GM12878 (cell line): ENCODE results near the gene SSBP1. TPM values are rescaled to one million over a fixed set of nuclear protein-coding genes. Genes with fewer than 3 reads are reported as not detected.

ENCODE experiments used
- ATAC-seq: fragments of 200-7000 bp; cut with Tn5 transposase; 3 replicates; pipeline ENCODE4 v1.9.1; 2020; ENCODE audit warnings: mild to moderate bottlenecking, moderate library complexity
- BruUV-seq: library from RNA; stranded (reverse); fragments of 400-500 nt; replicated peaks from 2 replicates; lab custom pipeline; 2021; lab: Mats Ljungman, UMichigan
- CTCF ChIA-PET: fragments of 300-600 bp; sonication (Branson Sonifier 250); formaldehyde crosslinking; extraction: SDS; loops from one replicate; lab custom pipeline; 2021; ENCODE audit warnings: inconsistent platforms; lab: Yijun Ruan, JAX
- POLR2A ChIA-PET: fragments of 350-600 bp; formaldehyde crosslinking; extraction: SDS; loops from one replicate; lab custom pipeline; 2021; ENCODE audit warnings: inconsistent platforms; lab: Charles Lee
- RAD21 ChIA-PET: fragments of 300-600 bp; sonication (Branson Sonifier 250); formaldehyde crosslinking; loops from one replicate; lab custom pipeline; 2023; ENCODE audit warnings: antibody characterized with exemption; ENCODE audit not compliant: unreplicated experiment; lab: Charles Lee
- SMC1A ChIA-PET: fragments of 300-600 bp; sonication (Branson Sonifier 250); formaldehyde crosslinking; loops from one replicate; lab custom pipeline; 2023; ENCODE audit not compliant: unreplicated experiment, uncharacterized antibody; lab: Charles Lee
- DNase-seq: peaks from one replicate; pipeline ENCODE4 v3.0.0-alpha.2; 2011; ENCODE audit warnings: low read depth, low spot score
- FAIRE-seq: peaks from 3 replicates; lab custom pipeline; 2011; peaks lifted over from hg19 to GRCh38; lab: Jason Lieb, UNC
- H2AFZ ChIP-seq: 2 replicates; pipeline ENCODE4 v1.6.0; 2011; ENCODE audit warnings: low read depth, low read length, control low read depth; ENCODE audit not compliant: control insufficient read depth
- H3K27ac ChIP-seq: 2 replicates; pipeline ENCODE4 v1.5.1; 2011; ENCODE audit warnings: control low read depth; ENCODE audit not compliant: control insufficient read depth, insufficient read depth
- H3K27me3 ChIP-seq, 2 experiments: replicated peaks in 1 of 2; 2 replicates each; pipeline versions ENCODE4 v1.6.0 to v1.6.1; 2011; ENCODE audit warnings: low read length in 1 of 2; ENCODE audit not compliant: control insufficient read depth in 2 of 2, insufficient read depth in 2 of 2
- H3K36me3 ChIP-seq, 2 experiments: 2 replicates each; pipeline ENCODE4 v1.5.1; 2011; ENCODE audit warnings: low read length in 1 of 2; ENCODE audit not compliant: control insufficient read depth in 2 of 2, insufficient read depth in 2 of 2
- H3K4me1 ChIP-seq: 2 replicates; pipeline ENCODE4 v1.6.1; 2011; ENCODE audit warnings: mild to moderate bottlenecking, low read length, moderate library complexity, mixed read lengths; ENCODE audit not compliant: control insufficient read depth, insufficient read depth
- H3K4me2 ChIP-seq: 2 replicates; pipeline ENCODE4 v1.6.0; 2011; ENCODE audit warnings: control low read depth; ENCODE audit not compliant: control insufficient read depth, insufficient read depth
- H3K4me3 ChIP-seq: fragments of 200-600 bp; sonication (generic); 2 replicates; pipeline ENCODE4 v1.5.1; 2016
- H3K79me2 ChIP-seq: 2 replicates; pipeline ENCODE4 v1.6.0; 2011; ENCODE audit warnings: low read length; ENCODE audit not compliant: control insufficient read depth, insufficient read depth
- H3K9ac ChIP-seq: 2 replicates; pipeline ENCODE4 v1.8.0; 2011; ENCODE audit warnings: low read length, control low read depth, mixed read lengths; ENCODE audit not compliant: control insufficient read depth, insufficient read depth
- H3K9me3 ChIP-seq: replicated peaks from 3 replicates; pipeline ENCODE4 v1.5.1; 2011; ENCODE audit warnings: mild to moderate bottlenecking, low read length; ENCODE audit not compliant: control insufficient read depth, insufficient read depth
- H4K20me1 ChIP-seq: 2 replicates; pipeline ENCODE4 v1.6.0; 2011; ENCODE audit not compliant: control insufficient read depth, insufficient read depth
- FOXK2 ChIP-seq: fragments of 450-650 bp; IDR thresholded peaks from 2 replicates; pipeline ENCODE4 v1.6.1; 2017; ENCODE audit warnings: mild to moderate bottlenecking, moderate library complexity
- MTA3 ChIP-seq: IDR thresholded peaks from 2 replicates; pipeline ENCODE4 v1.6.1; 2012; ENCODE audit warnings: low read length, inconsistent platforms, borderline replicate concordance
- NR2C1 ChIP-seq: fragments of 450-650 bp; IDR thresholded peaks from 2 replicates; pipeline ENCODE4 v1.6.1; 2017; ENCODE audit warnings: antibody characterized with exemption, mild to moderate bottlenecking, moderate library complexity
- RCOR1 ChIP-seq: conservative IDR thresholded peaks from 2 replicates; pipeline ENCODE4 v1.6.1; 2012; ENCODE audit warnings: low read depth, low read length, improper control_type of control experiment
- RFX5 ChIP-seq: IDR thresholded peaks from 2 replicates; pipeline ENCODE4 v1.6.1; 2011; ENCODE audit warnings: low read depth, low read length, improper control_type of control experiment
- TCF3 ChIP-seq: IDR thresholded peaks from 2 replicates; pipeline ENCODE4 v1.6.1; 2012; ENCODE audit warnings: low read depth, mild to moderate bottlenecking, low read length, borderline replicate concordance; ENCODE audit not compliant: insufficient read depth
- ZBED1 ChIP-seq: IDR thresholded peaks from 2 replicates; pipeline ENCODE4 v1.6.1; 2016; ENCODE audit warnings: borderline replicate concordance
- ZNF217 ChIP-seq: fragments of 450-650 bp; IDR thresholded peaks from 2 replicates; pipeline ENCODE4 v1.6.1; 2017; ENCODE audit warnings: antibody characterized with exemption, mild to moderate bottlenecking
- WGBS: methylation state at CpG from one replicate; pipeline ENCODE4 v1.1.6; 2016; ENCODE audit warnings: low lambda C conversion rate; ENCODE audit not compliant: insufficient replicate concordance, insufficient coverage; ENCODE audit errors: missing lambda C conversion rate; 5-methylcytosine and 5-hydroxymethylcytosine counted together
- in situ Hi-C: fragments of 300-500 bp; cut with MboI; formaldehyde crosslinking; loops from 9 replicates; pipeline ENCODE4 v1.14.3; 2018; ENCODE audit warnings: mixed read lengths
- intact Hi-C: fragments of 100-400 bp; cut with micrococcal nuclease; formaldehyde crosslinking; loops from one replicate; pipeline ENCODE4 v1.14.2; 2022; ENCODE audit not compliant: unreplicated experiment
- polyA plus RNA-seq, 11 experiments: library from polyadenylated mRNA; depleted of rRNA in 4 of 11; unstranded in 6 of 11; stranded (reverse) in 5 of 11; fragments of >200 nt; fragmentation: Nextera tagmentation in 4 of 11; fragmentation: Illumina TruSeq in 1 of 11; extraction: Ambion mirVana in 4 of 11; extraction: Trizol in 1 of 11; gene quantifications; 1 replicate in 1 of 11; 2 replicates in 10 of 11; pipeline versions ENCODE4 v1.2.1 to v1.2.3, GENCODE V29; 2011 to 2016; ENCODE audit warnings: inconsistent platforms in 2 of 11, missing spikeins in 2 of 11, low read depth in 1 of 11
- total RNA-seq, 4 experiments: library from RNA; depleted of rRNA in 3 of 4; stranded (reverse); fragments of >200 nt in 3 of 4; fragmentation: Illumina TruSeq in 1 of 4; extraction: Trizol in 1 of 4; gene quantifications; 2 replicates each; pipeline versions ENCODE4 v1.2.1 to v1.2.3, GENCODE V29; 2013 to 2021
- TF ChIP-seq, protein P1 (sequence below): IDR thresholded peaks from 2 replicates; pipeline ENCODE4 v1.6.1; 2011; ENCODE audit warnings: borderline replicate concordance, low read depth, mild to moderate bottlenecking, moderate library complexity, low read length; ENCODE audit not compliant: insufficient read depth, poor library complexity, severe bottlenecking
- TF ChIP-seq, protein P2 (sequence below): IDR thresholded peaks from 2 replicates; pipeline ENCODE4 v1.6.1; 2011; ENCODE audit warnings: low read depth, low read length, improper control_type of control experiment, borderline replicate concordance
- TF ChIP-seq, protein P3 (sequence below): IDR thresholded peaks from 2 replicates; pipeline ENCODE4 v1.6.1; 2012; ENCODE audit warnings: low read length, inconsistent platforms

The SSBP1 gene
- total and polyA plus RNA-seq, 10 of the 15 experiments (the other 5 are each of a cell fraction or from before 2014, with no cell fraction given) = 191 to 998 (median 418) TPM

DNA sequence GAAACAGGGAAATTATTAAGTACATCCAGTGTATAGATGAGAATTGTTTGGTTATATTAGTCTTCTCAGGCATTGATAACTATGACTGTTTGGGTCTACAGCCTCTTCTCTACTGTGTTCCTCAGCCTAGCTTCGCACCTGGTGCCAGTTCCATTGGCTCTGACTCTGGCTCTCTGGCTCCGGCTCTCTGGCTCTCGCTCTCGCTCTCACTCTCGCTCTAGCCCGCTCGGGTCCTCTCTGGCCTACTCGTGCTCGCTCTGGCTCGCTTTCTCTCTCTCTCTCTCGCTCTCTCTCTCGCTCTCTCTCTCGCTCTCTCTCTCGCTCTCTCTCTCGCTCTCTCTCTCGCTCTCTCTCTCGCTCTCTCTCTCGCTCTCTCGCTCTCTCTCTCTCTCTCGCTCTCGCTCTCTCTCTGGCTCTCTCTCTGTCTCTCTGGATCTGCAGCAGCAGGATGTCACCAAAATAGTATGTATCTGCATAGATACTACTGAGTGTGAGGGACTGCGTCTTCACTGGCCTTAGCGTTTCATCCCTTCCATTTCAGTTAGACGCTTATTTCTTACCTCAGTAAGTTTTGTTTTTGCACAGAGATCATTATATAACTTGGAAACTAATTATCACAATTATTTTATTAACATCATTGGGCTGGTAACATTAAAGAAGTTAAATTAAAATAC, 6.5 kb upstream of the SSBP1 start:
- 96% methylated on average over 7 of the region's 24 CpGs for WGBS
- ChIA-PET CTCF (interaction anchor here (1.0 to 1.7 kb wide), 3 partner anchors 52 to 77 kb away, joined by 3 to 11 read pairs (median 4); no protein-coding TSS in a partner anchor), RAD21 (interaction anchor here (1.5 kb wide), 1 partner anchor 33 kb away, joined by 3 read pairs; no protein-coding TSS in a partner anchor)
- Histone ChIP-seq H3K4me2 (no peak overlapping the region), H3K79me2 (no peaks in the 10 kb centered on the region), H3K9ac (no peak overlapping the region), H3K27ac (no peak overlapping the region)
- intact Hi-C loops = no loop called here
- FAIRE-seq = no peak
- no peak for DNase-seq
- TF ChIP-seq ZBED1 (no peak), RFX5 (no peak), RCOR1 (no peak), MTA3 (no peak), ZNF217 (no peak), NR2C1 (no peak), TCF3 (0 out of 2 replicates have a peak, but pooled peaks have one; percentile 15), FOXK2 (no peak)
- TF ChIP-seq, protein P1, sequence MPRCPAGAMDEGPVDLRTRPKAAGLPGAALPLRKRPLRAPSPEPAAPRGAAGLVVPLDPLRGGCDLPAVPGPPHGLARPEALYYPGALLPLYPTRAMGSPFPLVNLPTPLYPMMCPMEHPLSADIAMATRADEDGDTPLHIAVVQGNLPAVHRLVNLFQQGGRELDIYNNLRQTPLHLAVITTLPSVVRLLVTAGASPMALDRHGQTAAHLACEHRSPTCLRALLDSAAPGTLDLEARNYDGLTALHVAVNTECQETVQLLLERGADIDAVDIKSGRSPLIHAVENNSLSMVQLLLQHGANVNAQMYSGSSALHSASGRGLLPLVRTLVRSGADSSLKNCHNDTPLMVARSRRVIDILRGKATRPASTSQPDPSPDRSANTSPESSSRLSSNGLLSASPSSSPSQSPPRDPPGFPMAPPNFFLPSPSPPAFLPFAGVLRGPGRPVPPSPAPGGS = peak; percentile 55
- TF ChIP-seq, protein P2, sequence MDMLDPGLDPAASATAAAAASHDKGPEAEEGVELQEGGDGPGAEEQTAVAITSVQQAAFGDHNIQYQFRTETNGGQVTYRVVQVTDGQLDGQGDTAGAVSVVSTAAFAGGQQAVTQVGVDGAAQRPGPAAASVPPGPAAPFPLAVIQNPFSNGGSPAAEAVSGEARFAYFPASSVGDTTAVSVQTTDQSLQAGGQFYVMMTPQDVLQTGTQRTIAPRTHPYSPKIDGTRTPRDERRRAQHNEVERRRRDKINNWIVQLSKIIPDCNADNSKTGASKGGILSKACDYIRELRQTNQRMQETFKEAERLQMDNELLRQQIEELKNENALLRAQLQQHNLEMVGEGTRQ = no peak
- TF ChIP-seq, protein P3, sequence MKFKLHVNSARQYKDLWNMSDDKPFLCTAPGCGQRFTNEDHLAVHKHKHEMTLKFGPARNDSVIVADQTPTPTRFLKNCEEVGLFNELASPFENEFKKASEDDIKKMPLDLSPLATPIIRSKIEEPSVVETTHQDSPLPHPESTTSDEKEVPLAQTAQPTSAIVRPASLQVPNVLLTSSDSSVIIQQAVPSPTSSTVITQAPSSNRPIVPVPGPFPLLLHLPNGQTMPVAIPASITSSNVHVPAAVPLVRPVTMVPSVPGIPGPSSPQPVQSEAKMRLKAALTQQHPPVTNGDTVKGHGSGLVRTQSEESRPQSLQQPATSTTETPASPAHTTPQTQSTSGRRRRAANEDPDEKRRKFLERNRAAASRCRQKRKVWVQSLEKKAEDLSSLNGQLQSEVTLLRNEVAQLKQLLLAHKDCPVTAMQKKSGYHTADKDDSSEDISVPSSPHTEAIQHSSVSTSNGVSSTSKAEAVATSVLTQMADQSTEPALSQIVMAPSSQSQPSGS = no peak
- TF ChIP-seq, all 136 proteins: peak for 2
- Histone ChIP-seq H3K9me3 (no peaks in the 10 kb centered on the region), H4K20me1 (no peaks in the 10 kb centered on the region), H3K4me1 (no peaks in the 10 kb centered on the region), H3K4me3 (no peak overlapping the region), H3K36me3 (no peaks in the 10 kb centered on the region), H2AFZ (no peak overlapping the region), H3K27me3 (no peaks in the 10 kb centered on the region; a peak in 1 of 4 replicates)
- SMC1A ChIA-PET = no interaction called here
- BruUV-seq = no TSS peak
- POLR2A ChIA-PET = no interaction called here
- in situ Hi-C loops = loop anchor here (10.0 kb wide), 1 partner anchor 717 kb away; the partner anchor contains the start of gene MRPS33
- ATAC-seq = no peak
